GM21825 (cell line): Measurements from ENCODE around the gene HS2ST1.
"Not testable (repeated sequence)": the region's sequence is repeated elsewhere in the genome, so short reads cannot be mapped to it uniquely, and the experiment has no call there.

Experiments
- ATAC-seq: cut with Tn5 transposase; IDR thresholded peaks from one replicate; pipeline ENCODE4 v1.9.1; 2021; ENCODE audit warnings: mild to moderate bottlenecking, moderate library complexity; ENCODE audit not compliant: unreplicated experiment

HS2ST1 gene

GRCh38 chr1:87056974-87057373 is 142.5 kb downstream of the HS2ST1 start:
- no peak for ATAC-seq

- ATAC-seq, result no peak
These were observed 143.9 kb downstream of the HS2ST1 start for GRCh38 chr1:87058343-87058649.

DNA sequence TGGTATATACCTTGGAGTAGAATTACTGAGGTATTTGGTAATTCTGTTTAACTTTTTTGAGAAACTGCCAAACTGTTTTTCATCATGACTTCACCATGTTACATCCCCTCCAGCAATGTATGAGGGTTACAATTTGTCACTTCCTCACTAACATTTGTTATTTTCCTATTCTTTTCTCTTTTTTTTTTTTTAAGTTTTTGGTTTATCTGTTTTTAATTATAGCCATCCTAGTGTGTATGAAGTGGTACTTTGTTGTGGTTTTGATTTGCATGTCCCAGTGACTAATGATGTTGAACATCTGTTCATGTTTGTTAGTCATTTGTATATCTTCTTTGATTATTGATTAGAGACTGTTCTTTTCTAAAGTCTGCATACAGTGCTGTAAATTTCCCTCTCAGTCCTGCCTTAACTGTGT is 147.3 kb downstream of the HS2ST1 start:
- peak; percentile 34 for ATAC-seq

DNA sequence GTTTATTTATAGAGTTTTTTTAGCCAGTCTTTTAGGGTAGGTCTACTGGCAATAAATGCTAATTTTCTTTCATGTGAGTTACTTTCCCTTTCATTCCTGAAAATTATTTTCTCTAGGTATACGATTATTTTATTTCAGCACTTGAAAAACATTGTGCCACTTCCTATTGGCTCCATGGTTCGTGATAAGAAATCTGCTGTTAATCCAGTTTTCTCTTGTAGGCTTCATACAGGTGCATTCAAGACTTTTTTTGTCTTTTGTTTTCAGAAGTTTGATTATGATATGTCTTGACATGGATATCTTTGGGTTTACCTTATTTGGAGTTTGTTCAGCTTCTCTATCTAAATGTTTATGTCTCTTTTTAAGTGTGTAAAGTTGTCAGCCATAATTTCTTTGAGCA is 148.3 kb downstream of the HS2ST1 start:
- ATAC-seq, result no peak

DNA sequence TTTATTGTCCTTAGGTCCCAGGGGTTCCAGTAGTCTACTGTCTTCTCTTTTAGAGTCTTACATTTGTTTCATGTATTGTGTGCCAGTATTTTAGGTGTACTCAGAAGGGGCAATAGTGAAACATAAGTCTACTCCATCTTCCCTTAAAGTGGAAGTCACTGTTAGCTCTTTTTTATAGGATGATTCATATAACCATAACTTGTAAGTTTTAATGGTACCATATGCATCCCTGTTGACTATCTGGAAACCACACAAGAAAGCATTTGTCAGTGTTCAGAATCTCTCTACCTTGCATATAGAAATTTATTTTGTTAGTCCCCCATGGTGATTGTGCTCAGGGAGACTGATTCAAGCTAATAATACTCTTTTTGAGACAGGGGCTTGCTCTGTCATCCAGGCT is 149.9 kb downstream of the HS2ST1 start:
- ATAC-seq, result no peak

GRCh38 chr1:87064986-87065385 is 150.6 kb downstream of the HS2ST1 start:
- no peak for ATAC-seq

- not testable (repeated sequence) for ATAC-seq
These were observed 152.3 kb downstream of the HS2ST1 start for GRCh38 chr1:87066708-87067107.

DNA sequence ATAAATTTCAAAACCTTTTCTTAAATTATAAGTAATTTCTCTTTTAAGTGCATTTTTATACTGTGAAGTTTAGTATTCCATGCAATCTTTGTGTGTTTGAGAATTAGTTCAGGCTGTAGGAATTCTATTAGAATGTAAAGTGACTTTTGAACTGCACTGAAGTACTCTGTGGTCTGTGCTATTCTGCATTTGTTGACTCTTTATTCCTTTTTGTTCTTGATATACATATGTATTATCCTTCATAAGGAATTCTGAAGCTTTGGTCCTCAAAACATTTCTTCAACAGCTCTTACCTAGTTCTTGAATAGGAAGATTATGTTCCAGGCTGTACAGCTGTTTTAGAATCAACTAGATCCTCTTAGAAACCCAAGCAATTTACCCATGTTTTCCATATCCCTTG is 158.0 kb downstream of the HS2ST1 start:
- no peak for ATAC-seq

DNA sequence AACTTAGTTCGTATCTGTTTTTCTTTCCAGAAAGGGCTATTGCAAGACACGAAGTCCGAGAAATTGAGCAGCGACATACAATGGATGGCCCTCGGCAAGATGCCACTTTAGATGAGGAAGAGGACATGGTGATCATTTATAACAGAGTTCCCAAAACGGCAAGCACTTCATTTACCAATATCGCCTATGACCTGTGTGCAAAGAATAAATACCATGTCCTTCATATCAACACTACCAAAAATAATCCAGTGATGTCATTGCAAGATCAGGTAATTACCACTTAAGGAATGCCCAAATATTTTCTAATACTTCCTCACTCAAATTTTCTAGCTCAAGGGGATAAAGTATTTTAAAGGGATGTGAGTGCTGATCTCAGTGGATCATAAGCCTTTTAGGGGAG is 158.5 kb downstream of the HS2ST1 start:
- no peak for ATAC-seq

DNA sequence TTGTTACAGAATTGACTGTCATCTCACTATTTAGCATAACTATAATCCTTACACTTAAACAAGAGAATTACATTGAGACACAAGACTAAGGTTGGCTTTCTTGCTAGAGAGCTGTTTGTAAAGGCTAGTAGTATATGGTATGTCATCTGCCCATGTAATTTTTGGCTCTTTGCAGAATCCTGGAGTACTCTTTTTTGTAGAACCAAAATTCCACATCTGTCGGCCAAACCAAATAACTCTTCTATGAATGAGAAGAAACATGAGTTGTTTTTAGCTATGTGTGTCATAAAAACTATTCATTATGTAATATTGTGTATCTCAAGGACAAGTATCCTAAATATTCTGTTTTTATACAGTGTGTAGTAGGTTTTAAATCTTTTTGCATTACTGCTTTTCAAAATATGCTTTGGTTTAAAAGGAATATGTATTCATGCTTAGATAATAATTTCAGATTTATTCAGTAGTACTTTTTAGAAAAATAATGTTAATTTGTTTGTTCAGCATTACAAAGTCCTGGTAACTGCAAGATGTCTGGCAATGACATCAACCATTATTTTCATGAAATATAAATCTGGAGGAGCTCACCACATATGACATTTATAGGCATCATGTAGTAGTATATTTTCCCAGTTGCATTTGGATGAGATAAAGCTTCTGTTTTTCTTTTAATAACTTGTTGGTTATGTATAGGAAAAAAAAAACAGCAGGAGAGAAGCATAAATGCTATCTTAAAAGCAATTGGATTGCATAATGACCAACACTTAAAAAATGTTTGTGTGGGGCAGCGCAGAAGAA is 159.8 kb downstream of the HS2ST1 start:
- ATAC-seq, result no peak

DNA sequence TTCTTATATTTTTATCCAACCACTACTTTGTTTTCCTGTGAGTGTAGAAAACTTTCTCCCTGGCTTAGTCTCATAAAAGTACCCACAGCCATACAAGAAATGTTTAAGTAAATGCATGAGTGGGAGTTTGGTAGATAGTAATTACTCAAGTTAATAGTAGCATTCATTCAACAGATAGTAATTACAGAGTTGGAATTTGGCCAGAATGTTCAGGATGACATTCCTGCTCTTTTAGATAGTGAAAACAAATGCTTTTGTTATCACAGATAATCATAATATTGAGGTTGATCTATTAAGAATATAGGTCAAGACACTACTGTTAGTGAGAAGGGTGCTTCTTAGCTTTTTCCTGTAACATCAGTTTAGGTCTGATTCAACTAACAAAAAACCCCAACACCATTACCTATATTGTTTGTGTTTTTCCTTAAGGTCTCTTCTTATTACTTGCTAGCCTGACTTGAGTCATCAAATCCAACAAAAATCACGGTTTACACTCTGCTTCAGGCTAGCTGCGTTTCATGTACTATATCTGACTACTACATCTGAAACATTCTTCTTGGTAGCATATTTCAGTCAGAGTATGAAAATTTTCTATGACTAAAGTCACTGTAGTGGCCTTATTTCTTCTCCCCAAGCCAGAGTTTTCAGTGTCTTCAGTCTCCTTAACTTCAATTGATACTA is 163.7 kb downstream of the HS2ST1 start:
- ATAC-seq, result no peak

- ATAC-seq, result no peak
These were observed 169.9 kb downstream of the HS2ST1 start for GRCh38 chr1:87084244-87084836.

DNA sequence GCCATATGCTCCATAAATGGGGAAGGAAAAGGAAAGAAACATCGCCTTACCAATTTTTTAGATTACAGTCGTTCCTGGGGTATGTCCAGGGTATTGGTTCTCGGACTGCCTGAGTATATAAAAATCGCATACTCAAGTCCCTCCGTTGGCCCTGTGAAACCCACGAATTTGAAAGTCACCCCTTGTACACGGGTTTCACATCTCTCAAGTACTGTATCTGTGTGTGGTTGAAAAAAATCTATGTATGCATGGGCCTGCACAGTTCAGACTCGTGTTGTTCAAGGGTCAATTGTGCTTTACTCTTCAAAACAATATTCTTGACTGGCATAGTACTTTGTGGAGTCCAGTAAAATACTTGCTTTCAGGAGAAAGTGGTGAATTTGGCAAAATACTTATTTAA is 171.7 kb downstream of the HS2ST1 start:
- no peak for ATAC-seq

DNA sequence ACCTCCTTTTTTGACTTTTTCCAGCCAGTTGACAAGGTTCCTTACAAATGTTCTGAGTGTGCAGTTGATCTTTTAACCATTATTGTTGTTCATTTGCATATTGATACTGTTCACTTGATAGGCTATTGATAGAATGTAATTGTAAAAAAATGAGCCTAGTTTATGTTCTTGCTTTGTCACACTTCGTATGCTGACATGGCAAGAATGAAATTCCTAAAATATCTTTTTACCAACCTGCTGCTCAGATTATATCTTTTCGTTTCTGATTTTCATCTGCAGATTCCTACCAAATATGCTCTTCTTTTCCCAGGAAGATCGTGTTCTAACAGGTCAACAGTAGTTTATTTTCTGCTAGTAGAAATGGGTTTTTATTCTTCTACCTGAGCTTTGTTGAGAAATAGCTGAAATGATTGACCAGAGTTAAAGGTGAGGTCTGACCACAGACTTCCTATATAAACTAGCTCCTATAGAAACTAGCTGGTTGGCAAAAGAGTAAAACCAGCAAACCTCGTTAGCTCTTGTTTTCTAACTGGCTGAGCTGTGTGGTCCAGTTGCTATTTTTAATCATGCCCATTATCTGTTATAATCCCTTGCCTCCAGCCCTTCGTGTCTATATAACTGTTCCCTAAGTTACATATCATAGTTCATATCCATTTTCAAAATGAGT is 174.8 kb downstream of the HS2ST1 start:
- ATAC-seq, result no peak

- no peak for ATAC-seq
These were observed 175.4 kb downstream of the HS2ST1 start for GRCh38 chr1:87089823-87090222.

- ATAC-seq, result no peak
These were observed 177.0 kb downstream of the HS2ST1 start for GRCh38 chr1:87091425-87091824.

DNA sequence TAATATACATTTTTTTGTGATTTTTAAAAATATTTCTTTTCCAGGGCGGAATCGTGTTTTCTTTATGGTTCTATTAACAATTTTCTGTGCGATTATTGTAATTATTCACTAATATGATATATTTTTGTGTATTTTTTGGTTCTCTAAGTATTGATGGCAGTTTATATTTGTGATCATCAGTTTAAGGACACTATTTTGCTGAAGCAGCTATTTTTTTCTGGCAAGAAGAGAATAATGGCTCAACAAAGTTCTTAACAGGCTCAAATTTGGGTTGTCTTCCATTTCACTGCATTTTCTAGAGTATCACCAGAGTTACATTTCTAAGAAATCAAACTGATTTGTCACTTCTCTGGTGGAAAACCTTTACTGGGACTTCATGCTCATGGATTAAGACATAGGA is 178.4 kb downstream of the HS2ST1 start:
- ATAC-seq, result no peak

DNA sequence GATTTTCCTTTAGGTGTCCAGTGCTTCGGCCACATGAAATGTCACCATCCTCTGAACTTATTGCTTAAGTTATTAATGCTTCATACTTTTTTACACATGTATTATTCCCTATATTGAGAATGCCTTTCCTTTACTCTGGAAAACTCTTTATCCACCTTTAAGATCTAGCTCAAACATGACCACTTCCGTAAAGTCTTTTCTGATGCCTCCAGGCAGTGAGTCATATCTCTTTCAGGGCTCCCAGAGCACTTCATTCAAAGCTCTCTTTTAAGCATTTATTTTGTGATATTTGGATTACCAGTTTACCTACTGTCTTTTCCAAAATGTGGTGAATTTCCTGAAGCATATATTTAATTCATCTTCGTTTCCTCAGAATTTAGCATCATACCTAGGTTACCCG is 178.9 kb downstream of the HS2ST1 start:
- no peak for ATAC-seq

DNA sequence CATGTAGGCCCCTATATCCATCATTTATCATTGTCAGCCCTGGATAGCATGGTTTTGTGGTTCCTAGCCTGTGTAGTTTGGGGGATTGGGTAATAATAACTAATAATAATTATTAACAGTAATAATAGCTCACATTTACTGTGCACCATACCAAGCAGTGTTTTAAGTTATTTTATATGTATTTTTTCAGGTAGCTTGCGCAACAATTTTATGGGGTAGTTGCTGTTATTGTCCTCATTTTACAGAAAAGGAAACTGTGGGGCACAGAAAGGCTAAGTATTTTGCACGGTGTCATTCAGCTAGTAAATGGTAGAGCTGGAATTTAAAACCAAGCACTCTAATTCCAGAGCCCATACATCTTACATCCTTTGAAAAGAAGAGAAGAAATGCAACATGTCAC is 179.8 kb downstream of the HS2ST1 start:
- ATAC-seq, result no peak

- no peak for ATAC-seq
These were observed 185.8 kb downstream of the HS2ST1 start for GRCh38 chr1:87100271-87100670.

GRCh38 chr1:87103074-87103473 is 188.6 kb downstream of the HS2ST1 start:
- ATAC-seq, result no peak

DNA sequence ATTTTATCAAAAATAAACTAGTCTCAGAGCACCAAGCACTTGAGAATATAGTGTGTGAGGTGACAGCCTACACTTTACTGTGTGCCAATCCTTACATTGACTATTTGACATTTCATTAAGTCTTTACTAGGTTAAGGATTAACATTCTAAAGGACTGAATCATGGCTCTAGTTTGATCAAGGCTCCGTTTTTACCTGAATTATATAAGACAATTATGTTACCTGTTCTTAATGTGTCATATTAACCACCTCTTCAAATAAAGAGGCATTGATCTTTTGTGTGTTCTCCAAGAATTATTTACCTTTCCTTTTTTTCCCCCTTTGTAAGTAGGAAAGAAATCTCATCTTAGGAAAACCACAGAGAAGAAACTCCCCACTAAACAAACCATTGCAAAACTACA is 189.7 kb downstream of the HS2ST1 start:
- ATAC-seq, result no peak
